HEK293 (cell line): ENCODE measurements around the gene ZNF674.

Experiments used
- CTCF ChIA-PET: fragments of 350-600 bp; formaldehyde crosslinking; extraction: SDS; loops from one replicate; lab custom pipeline; 2021; ENCODE audit warnings: antibody characterized with exemption; lab: Yijun Ruan, JAX
- POLR2A ChIA-PET: fragments of 300-600 bp; formaldehyde crosslinking; extraction: SDS; loops from one replicate; lab custom pipeline; 2020; ENCODE audit warnings: antibody characterized with exemption, inconsistent platforms; lab: Yijun Ruan, JAX
- H3K27ac ChIP-seq: fragments of 200-500 bp; sonication (Bioruptor generic); 2 replicates; pipeline ENCODE4 v1.5.1; 2014; ENCODE audit warnings: low read depth, low read length, control low read depth, inconsistent platforms; ENCODE audit errors: extremely low read depth
- H3K36me3 ChIP-seq, 2 experiments: fragments of 200-500 bp in 1 of 2; sonication (Bioruptor generic) in 1 of 2; 1 replicate in 1 of 2; 2 replicates in 1 of 2; pipeline ENCODE4 v1.5.1; 2014 to 2017; ENCODE audit warnings: inconsistent platforms in 2 of 2, low read length in 2 of 2; ENCODE audit not compliant: control insufficient read depth in 2 of 2, insufficient read depth in 1 of 2
- H3K4me1 ChIP-seq: fragments of 200-500 bp; sonication (Bioruptor generic); 2 replicates; pipeline ENCODE4 v1.5.1; 2014; ENCODE audit warnings: mild to moderate bottlenecking, low read length, inconsistent platforms; ENCODE audit not compliant: control insufficient read depth, insufficient read depth
- H3K4me3 ChIP-seq: 2 replicates; pipeline ENCODE4 v1.5.1; 2011; ENCODE audit warnings: low read depth, mild to moderate bottlenecking, control low read depth, low read length, moderate library complexity
- H3K9me3 ChIP-seq: fragments of 200-500 bp; sonication (Bioruptor generic); 2 replicates; pipeline ENCODE4 v1.5.1; 2014; ENCODE audit warnings: low read depth, low read length, inconsistent platforms; ENCODE audit not compliant: control insufficient read depth, insufficient read depth
- BCL11A ChIP-seq: fragments of 450-650 bp; formaldehyde crosslinking; IDR thresholded peaks from 2 replicates; pipeline ENCODE4 v1.5.1; 2016; ENCODE audit warnings: low read depth, missing biosample characterization, missing genetic modification characterization
- KLF1 ChIP-seq: fragments of 450-650 bp; formaldehyde crosslinking; IDR thresholded peaks from 2 replicates; pipeline ENCODE4 v1.5.1; 2016; ENCODE audit warnings: missing biosample characterization, missing genetic modification characterization
- KLF10 ChIP-seq: fragments of 450-650 bp; IDR thresholded peaks from 2 replicates; pipeline ENCODE4 v1.5.1; 2018; ENCODE audit warnings: missing biosample characterization, mild to moderate bottlenecking, missing genetic modification characterization
- KLF7 ChIP-seq: fragments of 450-650 bp; formaldehyde crosslinking; IDR thresholded peaks from 2 replicates; pipeline ENCODE4 v1.5.1; 2016; ENCODE audit warnings: missing biosample characterization, missing genetic modification characterization, borderline replicate concordance
- PRDM1 ChIP-seq: fragments of 450-650 bp; formaldehyde crosslinking; IDR thresholded peaks from 2 replicates; pipeline ENCODE4; 2016; ENCODE audit warnings: missing biosample characterization, missing genetic modification characterization
- RBAK ChIP-seq: fragments of 450-650 bp; formaldehyde crosslinking; IDR thresholded peaks from 2 replicates; pipeline ENCODE4 v1.5.1; 2016; ENCODE audit warnings: missing biosample characterization, missing genetic modification characterization
- ZEB2 ChIP-seq: fragments of 450-650 bp; formaldehyde crosslinking; IDR thresholded peaks from 2 replicates; pipeline ENCODE4 v1.5.1; 2016; ENCODE audit warnings: missing biosample characterization, missing genetic modification characterization
- ZFHX2 ChIP-seq: fragments of 450-650 bp; formaldehyde crosslinking; conservative IDR thresholded peaks from 2 replicates; pipeline ENCODE4 v1.5.1; 2016; ENCODE audit warnings: missing biosample characterization, missing genetic modification characterization
- ZFP3 ChIP-seq: fragments of 450-650 bp; formaldehyde crosslinking; IDR thresholded peaks from 2 replicates; pipeline ENCODE4 v1.5.1; 2016; ENCODE audit warnings: low read depth, missing biosample characterization, missing genetic modification characterization
- ZFP41 ChIP-seq: fragments of 450-650 bp; formaldehyde crosslinking; IDR thresholded peaks from 2 replicates; pipeline ENCODE4 v1.5.1; 2016; ENCODE audit warnings: missing biosample characterization, missing genetic modification characterization, borderline replicate concordance
- ZNF2 ChIP-seq: fragments of 450-650 bp; formaldehyde crosslinking; IDR thresholded peaks from 2 replicates; pipeline ENCODE4 v1.5.1; 2016; ENCODE audit warnings: missing biosample characterization, missing genetic modification characterization
- ZNF350 ChIP-seq: fragments of 450-650 bp; formaldehyde crosslinking; IDR thresholded peaks from 2 replicates; pipeline ENCODE4 v1.5.0; 2017; ENCODE audit warnings: missing biosample characterization, mild to moderate bottlenecking, missing genetic modification characterization
- ZNF529 ChIP-seq: fragments of 450-650 bp; formaldehyde crosslinking; IDR thresholded peaks from 2 replicates; pipeline ENCODE4 v1.5.1; 2017; ENCODE audit warnings: missing genetic modification characterization, missing biosample characterization; ENCODE audit not compliant: insufficient replicate concordance
- ZNF549 ChIP-seq: fragments of 450-650 bp; IDR thresholded peaks from 2 replicates; pipeline ENCODE4 v1.5.1; 2018; ENCODE audit warnings: missing biosample characterization, missing genetic modification characterization, mild to moderate bottlenecking, inconsistent platforms, moderate library complexity
- ZNF555 ChIP-seq: fragments of 450-650 bp; formaldehyde crosslinking; conservative IDR thresholded peaks from 2 replicates; pipeline ENCODE4 v1.5.1; 2017; ENCODE audit warnings: missing biosample characterization, mild to moderate bottlenecking, missing genetic modification characterization, inconsistent platforms
- ZNF623 ChIP-seq: fragments of 450-650 bp; formaldehyde crosslinking; IDR thresholded peaks from 2 replicates; pipeline ENCODE4 v1.5.1; 2016; ENCODE audit warnings: missing biosample characterization, missing genetic modification characterization
- ZNF776 ChIP-seq: fragments of 450-650 bp; formaldehyde crosslinking; IDR thresholded peaks from 2 replicates; pipeline ENCODE4 v1.5.0; 2017; ENCODE audit warnings: missing biosample characterization, missing genetic modification characterization, borderline replicate concordance
- TF ChIP-seq, protein P1 (sequence below): fragments of 450-650 bp; formaldehyde crosslinking; IDR thresholded peaks from 2 replicates; pipeline ENCODE4 v1.5.1; 2016; ENCODE audit warnings: missing biosample characterization, missing genetic modification characterization, borderline replicate concordance
- TF ChIP-seq, protein P2 (sequence below): fragments of 450-650 bp; formaldehyde crosslinking; IDR thresholded peaks from 2 replicates; pipeline ENCODE4 v1.5.1; 2016; ENCODE audit warnings: missing biosample characterization, missing genetic modification characterization, low read depth
- TF ChIP-seq, protein P3 (sequence below): fragments of 450-650 bp; formaldehyde crosslinking; IDR thresholded peaks from 2 replicates; pipeline ENCODE4 v1.5.1; 2016; ENCODE audit warnings: missing biosample characterization, missing genetic modification characterization
- TF ChIP-seq, protein P4 (sequence below): fragments of 450-650 bp; formaldehyde crosslinking; IDR thresholded peaks from 2 replicates; pipeline ENCODE4 v1.5.1; 2016; ENCODE audit warnings: missing biosample characterization, missing genetic modification characterization

Gene ZNF674

DNA sequence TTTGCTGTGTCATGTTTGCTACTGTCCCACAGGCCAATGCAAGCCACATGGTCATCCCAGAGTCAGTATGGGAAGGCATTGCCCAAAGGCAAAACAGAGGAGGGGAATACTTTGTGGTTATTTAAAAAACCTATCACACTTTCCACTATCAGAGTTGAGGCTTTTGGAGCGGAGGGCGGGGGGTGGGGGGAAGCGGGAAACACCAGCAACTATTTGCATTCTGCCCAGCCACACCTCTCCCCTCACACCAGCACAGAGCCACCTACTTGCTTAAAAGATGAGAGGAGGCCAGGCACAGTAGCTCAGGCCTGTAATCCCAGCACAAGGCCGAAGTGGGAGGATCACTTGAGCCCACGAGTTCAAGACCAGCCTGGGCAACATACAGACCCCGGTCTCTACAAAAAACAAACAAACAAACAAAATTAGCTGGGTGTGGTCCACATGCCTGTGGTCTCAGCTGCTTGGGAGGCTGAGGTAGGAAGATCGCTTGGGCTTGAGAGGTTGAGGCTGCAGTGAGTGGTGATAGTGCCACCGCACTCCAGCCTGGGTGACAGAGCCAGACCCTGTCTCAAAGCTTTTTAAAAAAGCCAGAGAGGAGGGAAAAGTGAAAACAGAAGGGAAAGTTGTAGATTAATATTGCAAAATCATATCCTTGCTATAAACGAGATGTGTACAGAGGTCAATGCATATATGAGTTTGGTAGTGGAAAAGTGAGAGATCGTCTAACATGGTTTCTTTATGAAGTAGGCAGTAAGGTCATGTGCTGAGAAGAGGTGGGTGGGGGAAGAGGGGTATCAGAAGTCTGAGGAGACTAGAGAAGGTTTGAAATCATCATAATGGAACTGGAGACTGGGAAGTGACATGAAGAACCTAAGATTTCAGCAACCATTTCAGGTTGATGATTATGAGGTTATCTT lies 26.5 kb upstream of the ZNF674 start:
- H3K4me3 ChIP-seq = no peak overlapping the region
- no peak for TF ChIP-seq ZFP41 (tag by site-specific recombination)
- peak; percentile 66 for TF ChIP-seq ZFHX2 (tag by site-specific recombination)
- TF ChIP-seq PRDM1 (tag by site-specific recombination) = peak; percentile 42; the same call in 1 of the 2 replicates
- no peaks in the 10 kb centered on the region for H3K36me3 ChIP-seq
- ChIA-PET POLR2A (no interaction called here), CTCF (interaction anchor here (0.7 to 1.0 kb wide), 4 partner anchors 8 to 552 kb away, joined by 3 to 4 read pairs (median 4); no protein-coding TSS in a partner anchor)
- peaks cover 5% of the 10 kb centered on the region; the same call in 1 of the 2 replicates for H3K4me1 ChIP-seq
- no peaks in the 10 kb centered on the region for H3K9me3 ChIP-seq
- H3K27ac ChIP-seq = no peak overlapping the region

GRCh38 chrX:46569621-46570020 lies 24.4 kb upstream of the ZNF674 start:
- Histone ChIP-seq H3K36me3 (no peaks in the 10 kb centered on the region), H3K9me3 (no peaks in the 10 kb centered on the region), H3K4me3 (no peak overlapping the region)
- TF ChIP-seq, protein P1, sequence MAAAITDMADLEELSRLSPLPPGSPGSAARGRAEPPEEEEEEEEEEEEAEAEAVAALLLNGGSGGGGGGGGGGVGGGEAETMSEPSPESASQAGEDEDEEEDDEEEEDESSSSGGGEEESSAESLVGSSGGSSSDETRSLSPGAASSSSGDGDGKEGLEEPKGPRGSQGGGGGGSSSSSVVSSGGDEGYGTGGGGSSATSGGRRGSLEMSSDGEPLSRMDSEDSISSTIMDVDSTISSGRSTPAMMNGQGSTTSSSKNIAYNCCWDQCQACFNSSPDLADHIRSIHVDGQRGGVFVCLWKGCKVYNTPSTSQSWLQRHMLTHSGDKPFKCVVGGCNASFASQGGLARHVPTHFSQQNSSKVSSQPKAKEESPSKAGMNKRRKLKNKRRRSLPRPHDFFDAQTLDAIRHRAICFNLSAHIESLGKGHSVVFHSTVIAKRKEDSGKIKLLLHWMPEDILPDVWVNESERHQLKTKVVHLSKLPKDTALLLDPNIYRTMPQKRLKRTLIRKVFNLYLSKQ (tag by site-specific recombination) = no peak
- TF ChIP-seq ZNF623 (tag by site-specific recombination) (no peak), KLF10 (tag by site-specific recombination) (no peak), ZNF555 (tag by site-specific recombination) (no peak), KLF7 (tag by site-specific recombination) (no peak), ZNF529 (tag by site-specific recombination) (no peak), ZNF549 (tag by site-specific recombination) (no peak), ZEB2 (tag by site-specific recombination) (no peak), BCL11A (no peak), ZNF350 (tag by site-specific recombination) (no peak), ZFP3 (tag by site-specific recombination) (no peak), ZNF2 (no peak), ZNF776 (tag by site-specific recombination) (no peak), KLF1 (tag by site-specific recombination) (no peak), RBAK (tag by site-specific recombination) (no peak)
- TF ChIP-seq, protein P2, sequence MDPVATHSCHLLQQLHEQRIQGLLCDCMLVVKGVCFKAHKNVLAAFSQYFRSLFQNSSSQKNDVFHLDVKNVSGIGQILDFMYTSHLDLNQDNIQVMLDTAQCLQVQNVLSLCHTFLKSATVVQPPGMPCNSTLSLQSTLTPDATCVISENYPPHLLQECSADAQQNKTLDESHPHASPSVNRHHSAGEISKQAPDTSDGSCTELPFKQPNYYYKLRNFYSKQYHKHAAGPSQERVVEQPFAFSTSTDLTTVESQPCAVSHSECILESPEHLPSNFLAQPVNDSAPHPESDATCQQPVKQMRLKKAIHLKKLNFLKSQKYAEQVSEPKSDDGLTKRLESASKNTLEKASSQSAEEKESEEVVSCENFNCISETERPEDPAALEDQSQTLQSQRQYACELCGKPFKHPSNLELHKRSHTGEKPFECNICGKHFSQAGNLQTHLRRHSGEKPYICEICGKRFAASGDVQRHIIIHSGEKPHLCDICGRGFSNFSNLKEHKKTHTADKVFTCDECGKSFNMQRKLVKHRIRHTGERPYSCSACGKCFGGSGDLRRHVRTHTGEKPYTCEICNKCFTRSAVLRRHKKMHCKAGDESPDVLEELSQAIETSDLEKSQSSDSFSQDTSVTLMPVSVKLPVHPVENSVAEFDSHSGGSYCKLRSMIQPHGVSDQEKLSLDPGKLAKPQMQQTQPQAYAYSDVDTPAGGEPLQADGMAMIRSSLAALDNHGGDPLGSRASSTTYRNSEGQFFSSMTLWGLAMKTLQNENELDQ (tag by site-specific recombination) = no peak
- TF ChIP-seq, protein P3, sequence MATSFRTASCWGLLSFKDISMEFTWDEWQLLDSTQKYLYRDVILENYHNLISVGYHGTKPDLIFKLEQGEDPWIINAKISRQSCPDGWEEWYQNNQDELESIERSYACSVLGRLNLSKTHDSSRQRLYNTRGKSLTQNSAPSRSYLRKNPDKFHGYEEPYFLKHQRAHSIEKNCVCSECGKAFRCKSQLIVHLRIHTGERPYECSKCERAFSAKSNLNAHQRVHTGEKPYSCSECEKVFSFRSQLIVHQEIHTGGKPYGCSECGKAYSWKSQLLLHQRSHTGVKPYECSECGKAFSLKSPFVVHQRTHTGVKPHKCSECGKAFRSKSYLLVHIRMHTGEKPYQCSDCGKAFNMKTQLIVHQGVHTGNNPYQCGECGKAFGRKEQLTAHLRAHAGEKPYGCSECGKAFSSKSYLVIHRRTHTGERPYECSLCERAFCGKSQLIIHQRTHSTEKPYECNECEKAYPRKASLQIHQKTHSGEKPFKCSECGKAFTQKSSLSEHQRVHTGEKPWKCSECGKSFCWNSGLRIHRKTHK = no peak
- TF ChIP-seq, protein P4, sequence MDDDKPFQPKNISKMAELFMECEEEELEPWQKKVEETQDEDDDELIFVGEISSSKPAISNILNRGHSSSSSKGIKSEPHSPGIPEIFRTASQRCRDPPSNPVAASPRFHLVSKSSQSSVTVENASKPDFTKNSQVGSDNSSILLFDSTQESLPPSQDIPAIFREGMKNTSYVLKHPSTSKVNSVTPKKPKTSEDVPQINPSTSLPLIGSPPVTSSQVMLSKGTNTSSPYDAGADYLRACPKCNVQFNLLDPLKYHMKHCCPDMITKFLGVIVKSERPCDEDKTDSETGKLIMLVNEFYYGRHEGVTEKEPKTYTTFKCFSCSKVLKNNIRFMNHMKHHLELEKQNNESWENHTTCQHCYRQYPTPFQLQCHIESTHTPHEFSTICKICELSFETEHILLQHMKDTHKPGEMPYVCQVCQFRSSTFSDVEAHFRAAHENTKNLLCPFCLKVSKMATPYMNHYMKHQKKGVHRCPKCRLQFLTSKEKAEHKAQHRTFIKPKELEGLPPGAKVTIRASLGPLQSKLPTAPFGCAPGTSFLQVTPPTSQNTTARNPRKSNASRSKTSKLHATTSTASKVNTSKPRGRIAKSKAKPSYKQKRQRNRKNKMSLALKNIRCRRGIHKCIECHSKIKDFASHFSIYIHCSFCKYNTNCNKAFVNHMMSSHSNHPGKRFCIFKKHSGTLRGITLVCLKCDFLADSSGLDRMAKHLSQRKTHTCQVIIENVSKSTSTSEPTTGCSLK (tag by site-specific recombination) = no peak
- TF ChIP-seq, all 188 proteins: peak for 0
- CTCF ChIA-PET = interaction anchor here (1.1 kb wide), 1 partner anchor 13 kb away, joined by 4 read pairs; no protein-coding TSS in a partner anchor
- H3K27ac ChIP-seq = no peak overlapping the region
- POLR2A ChIA-PET = no interaction called here
- no peaks in the 10 kb centered on the region; the same call in 1 of the 2 replicates for H3K4me1 ChIP-seq
